ENCODE data around the gene SIGLEC10.

SIGLEC10 gene

GRCh38 chr19:51366389-51367254 is 50.8 kb downstream of the SIGLEC10 start:
- no peaks in the 10 kb centered on the region for H3K27me3 ChIP-seq (ENCODE audit: control insufficient read depth in 2 of 2, insufficient read depth in 2 of 2, low read length in 2 of 2)
- H3K4me1 ChIP-seq (ENCODE audit: control insufficient read depth in 2 of 2, insufficient read depth in 2 of 2, low read length in 2 of 2) = peaks cover 18 to 24% of the 10 kb centered on the region in 2 donors
- peak overlapping the region; percentile 88 to 98 for H3K9ac ChIP-seq (ENCODE audit: low read depth in 1 of 2, low read length in 2 of 2)
- peak overlapping the region; percentile 93 to 98 for H3K27ac ChIP-seq (ENCODE audit: low read depth in 2 of 2, low read length in 2 of 2)
- no peaks in the 10 kb centered on the region for H3K36me3 ChIP-seq (ENCODE audit: control insufficient read depth in 2 of 2, insufficient read depth in 2 of 2, low read length in 2 of 2)
- H3K9me3 ChIP-seq (ENCODE audit: control insufficient read depth in 2 of 2, low read length in 2 of 2) = no peaks in the 10 kb centered on the region
- H3K4me3 ChIP-seq (ENCODE audit: low read length in 2 of 2) = peak overlapping the region; percentile 82 to 97

GRCh38 chr19:51365965-51366388 is 51.5 kb downstream of the SIGLEC10 start, which contains the start of gene ETFB:
Gene ETFB, minus strand, starts transcription at chr19:51366388. Its CDS starts 62 bp downstream, at chr19:51366326.
- peak within 1 kb of the TSS; percentile 82 to 97 for H3K4me3 ChIP-seq (ENCODE audit: low read length in 2 of 2)
- peak within 1 kb of the TSS; percentile 93 to 98 for H3K27ac ChIP-seq (ENCODE audit: low read depth in 2 of 2, low read length in 2 of 2)
- H3K27me3 ChIP-seq (ENCODE audit: control insufficient read depth in 2 of 2, insufficient read depth in 2 of 2, low read length in 2 of 2) = no peaks in the 10 kb centered on the region
- H3K9me3 ChIP-seq (ENCODE audit: control insufficient read depth in 2 of 2, low read length in 2 of 2) = no peaks in the 10 kb centered on the region
- H3K36me3 ChIP-seq (ENCODE audit: control insufficient read depth in 2 of 2, insufficient read depth in 2 of 2, low read length in 2 of 2) = no peaks in the 10 kb centered on the region
- peaks cover 18 to 24% of the 10 kb centered on the region in 2 donors for H3K4me1 ChIP-seq (ENCODE audit: control insufficient read depth in 2 of 2, insufficient read depth in 2 of 2, low read length in 2 of 2)
- H3K9ac ChIP-seq (ENCODE audit: low read depth in 1 of 2, low read length in 2 of 2) = peak within 1 kb of the TSS; percentile 93 to 98

- H3K4me3 ChIP-seq (ENCODE audit: low read length in 2 of 2) = peak overlapping the region; percentile 82 to 97
- peaks cover 18 to 24% of the 10 kb centered on the region in 2 donors for H3K4me1 ChIP-seq (ENCODE audit: control insufficient read depth in 2 of 2, insufficient read depth in 2 of 2, low read length in 2 of 2)
- no peaks in the 10 kb centered on the region for H3K36me3 ChIP-seq (ENCODE audit: control insufficient read depth in 2 of 2, insufficient read depth in 2 of 2, low read length in 2 of 2)
- peak overlapping the region; percentile 87 to 98 for H3K27ac ChIP-seq (ENCODE audit: low read depth in 2 of 2, low read length in 2 of 2)
- no peaks in the 10 kb centered on the region for H3K9me3 ChIP-seq (ENCODE audit: control insufficient read depth in 2 of 2, low read length in 2 of 2)
- no peaks in the 10 kb centered on the region for H3K27me3 ChIP-seq (ENCODE audit: control insufficient read depth in 2 of 2, insufficient read depth in 2 of 2, low read length in 2 of 2)
- peak overlapping the region; percentile 93 to 98 for H3K9ac ChIP-seq (ENCODE audit: low read depth in 1 of 2, low read length in 2 of 2)
Observed at GRCh38 chr19:51365211-51365964, 52.1 kb downstream of the SIGLEC10 start.

- Histone ChIP-seq H3K9me3 (ENCODE audit: control insufficient read depth in 2 of 2, low read length in 2 of 2) (no peaks in the 10 kb centered on the region), H3K9ac (ENCODE audit: low read depth in 1 of 2, low read length in 2 of 2) (no peak overlapping the region), H3K27me3 (ENCODE audit: control insufficient read depth in 2 of 2, insufficient read depth in 2 of 2, low read length in 2 of 2) (no peaks in the 10 kb centered on the region), H3K27ac (ENCODE audit: low read depth in 2 of 2, low read length in 2 of 2) (no peak overlapping the region), H3K4me1 (ENCODE audit: control insufficient read depth in 2 of 2, insufficient read depth in 2 of 2, low read length in 2 of 2) (peaks cover 18 to 24% of the 10 kb centered on the region in 2 donors), H3K4me3 (ENCODE audit: low read length in 2 of 2) (no peak overlapping the region), H3K36me3 (ENCODE audit: control insufficient read depth in 2 of 2, insufficient read depth in 2 of 2, low read length in 2 of 2) (no peaks in the 10 kb centered on the region)
Observed at GRCh38 chr19:51364200-51365106, 53.0 kb downstream of the SIGLEC10 start.

GRCh38 chr19:51361239-51361638 is 56.2 kb downstream of the SIGLEC10 start:
- no peak overlapping the region for H3K4me3 ChIP-seq (ENCODE audit: low read length in 2 of 2)
- H3K27me3 ChIP-seq (ENCODE audit: control insufficient read depth in 2 of 2, insufficient read depth in 2 of 2, low read length in 2 of 2) = no peaks in the 10 kb centered on the region
- H3K9ac ChIP-seq (ENCODE audit: low read depth in 1 of 2, low read length in 2 of 2) = no peak overlapping the region
- peaks cover 13 to 18% of the 10 kb centered on the region in 2 donors for H3K4me1 ChIP-seq (ENCODE audit: control insufficient read depth in 2 of 2, insufficient read depth in 2 of 2, low read length in 2 of 2)
- no peak overlapping the region for H3K27ac ChIP-seq (ENCODE audit: low read depth in 2 of 2, low read length in 2 of 2)
- H3K9me3 ChIP-seq (ENCODE audit: control insufficient read depth in 2 of 2, low read length in 2 of 2) = no peaks in the 10 kb centered on the region
- no peaks in the 10 kb centered on the region for H3K36me3 ChIP-seq (ENCODE audit: control insufficient read depth in 2 of 2, insufficient read depth in 2 of 2, low read length in 2 of 2)
